ENCODE data around the gene TAX1BP3.

DNA sequence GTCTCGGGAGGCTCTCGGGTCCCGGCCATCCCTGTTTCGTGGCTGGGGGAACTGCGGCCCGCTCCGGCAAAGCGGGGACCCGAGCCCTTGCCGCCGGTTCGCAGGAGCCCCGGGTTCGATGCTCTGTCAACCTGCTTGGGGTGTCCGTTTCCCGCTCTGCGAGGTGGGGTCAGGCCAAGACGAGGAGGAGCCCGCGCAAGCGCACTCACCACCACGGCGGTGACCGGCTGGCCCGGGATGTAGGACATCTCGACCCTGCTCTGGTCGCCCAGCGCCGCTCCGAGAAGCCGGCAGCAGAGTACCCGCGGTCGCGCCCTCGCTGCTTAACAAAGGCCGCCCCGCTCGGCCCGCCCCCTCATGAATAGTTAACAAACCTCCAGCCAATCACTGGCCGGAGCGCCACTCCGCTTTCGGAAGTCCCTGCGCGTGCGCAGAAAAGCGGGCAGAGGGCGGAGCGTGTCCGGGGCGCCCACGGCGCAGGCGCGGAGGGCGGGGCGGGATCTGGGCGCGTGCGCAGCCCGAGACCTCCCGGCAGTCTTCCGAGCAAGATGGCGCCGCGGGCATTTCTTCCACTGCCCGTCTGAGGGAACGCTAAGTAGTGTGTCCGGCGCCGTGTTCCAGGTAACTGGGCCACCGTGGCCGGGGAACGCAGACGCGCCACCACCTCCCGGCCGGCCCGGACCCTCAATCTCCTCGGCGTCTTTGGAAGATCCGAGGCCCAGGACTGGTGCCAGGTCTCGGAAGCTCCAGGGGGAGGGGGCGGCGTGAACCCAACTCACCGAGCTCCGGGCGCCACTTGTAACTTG, at the start of gene TAX1BP3, which contains the start of gene EMC6:
- TF ChIP-seq CTCF (IDR thresholded peaks at IDR 0.05; ENCODE audit: insufficient read depth, low read length) (no peak), REST (IDR thresholded peaks at IDR 0.05; ENCODE audit: insufficient replicate concordance, low read depth) (peak; percentile 40), POLR2AphosphoS5 (IDR thresholded peaks at IDR 0.05; ENCODE audit: low read depth) (peak; percentile 32; the same call in 1 of the 2 replicates), SPI1 (IDR thresholded peaks at IDR 0.05; ENCODE audit: borderline replicate concordance, low read depth) (no peak)
